KOPT-K1 (cell line): ENCODE data around the gene EVA1A.

ENCODE experiments used
- H3K27ac ChIP-seq: fragments of 200-600 bp; sonication (generic); 2 replicates; pipeline ENCODE4 v1.5.1; 2016; ENCODE audit warnings: antibody characterized with exemption, mild to moderate bottlenecking, low read depth, low read length; ENCODE audit not compliant: poor library complexity, severe bottlenecking
- H3K36me3 ChIP-seq: fragments of 200-600 bp; sonication (generic); 2 replicates; pipeline ENCODE4 v1.5.1; 2017; ENCODE audit warnings: antibody characterized with exemption, mild to moderate bottlenecking, low read length, moderate library complexity; ENCODE audit not compliant: insufficient read depth
- H3K9me3 ChIP-seq: fragments of 200-600 bp; sonication (generic); 2 replicates; pipeline ENCODE4 v1.5.1; 2017; ENCODE audit warnings: antibody characterized with exemption, low read length, mild to moderate bottlenecking; ENCODE audit not compliant: insufficient read depth, poor library complexity, severe bottlenecking

EVA1A gene

DNA sequence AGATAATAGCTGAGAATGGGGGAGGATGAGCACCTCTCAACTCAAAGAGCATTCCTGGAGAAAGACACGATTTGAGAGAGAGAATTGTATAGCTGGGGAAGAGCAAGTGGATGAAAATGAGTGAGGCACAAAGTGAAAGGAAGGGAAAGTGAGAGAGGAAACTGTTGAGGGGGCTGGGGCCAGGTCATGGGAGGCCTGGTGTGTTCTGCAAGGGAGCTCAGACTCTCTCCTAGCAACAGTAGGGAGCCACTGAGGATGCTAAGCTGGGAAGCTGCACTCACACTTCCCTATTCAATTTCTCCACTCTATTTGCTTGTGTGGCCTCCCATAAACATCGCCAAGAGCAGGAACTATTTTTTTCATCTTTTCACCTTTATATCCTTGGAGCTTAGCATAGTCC is 14.8 kb downstream of the EVA1A start:
- Histone ChIP-seq H3K36me3 (no peaks in the 10 kb centered on the region), H3K27ac (no peak overlapping the region)

DNA sequence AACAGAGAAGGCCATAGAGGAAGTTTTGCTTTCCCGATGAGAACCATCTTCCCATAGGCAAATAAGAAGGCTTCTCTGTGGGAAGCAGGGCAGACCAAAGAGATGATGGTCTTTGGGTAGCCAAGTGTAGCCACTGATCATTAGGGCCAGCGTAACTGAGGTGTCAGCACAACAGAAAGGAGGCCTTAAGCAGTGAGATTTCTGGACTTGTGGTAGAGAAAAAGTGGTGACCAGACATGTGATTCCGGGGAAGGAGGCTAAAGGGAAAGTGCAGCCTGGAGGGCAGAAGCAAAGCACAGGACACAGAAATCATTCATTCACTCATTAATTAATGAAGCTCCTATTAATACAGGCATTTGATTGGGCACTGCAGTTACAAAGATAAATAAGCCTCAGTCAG is 15.4 kb downstream of the EVA1A start:
- Histone ChIP-seq H3K36me3 (no peaks in the 10 kb centered on the region), H3K9me3 (no peaks in the 10 kb centered on the region), H3K27ac (no peak overlapping the region)

More for the DNA sequence above, 14.8 kb downstream of the EVA1A start:
- H3K9me3 ChIP-seq = no peaks in the 10 kb centered on the region

DNA sequence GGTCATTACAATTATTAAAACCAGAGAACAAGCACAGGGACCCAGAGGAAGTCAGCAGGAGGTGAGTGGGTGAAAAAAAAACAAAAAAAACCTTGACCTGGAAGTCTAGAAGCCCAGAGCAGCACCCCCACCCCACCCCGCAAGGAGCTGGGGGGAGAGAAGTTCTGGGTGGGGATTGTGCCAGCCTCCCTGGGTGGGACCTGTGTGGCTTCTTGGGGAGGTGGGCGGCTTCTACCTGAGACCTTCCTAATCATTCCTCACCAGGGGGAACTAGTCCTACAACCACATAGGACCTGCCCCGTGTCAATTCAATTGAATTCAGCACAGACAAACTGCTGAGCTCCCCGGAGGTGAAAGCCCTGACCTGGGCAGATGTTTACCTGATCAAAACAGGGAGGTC is 17.3 kb downstream of the EVA1A start:
- Histone ChIP-seq H3K36me3 (no peaks in the 10 kb centered on the region), H3K27ac (no peak overlapping the region), H3K9me3 (no peaks in the 10 kb centered on the region)

GRCh38 chr2:75541430-75541829 is 19.3 kb downstream of the EVA1A start:
- Histone ChIP-seq H3K27ac (no peak overlapping the region), H3K36me3 (no peaks in the 10 kb centered on the region)

DNA sequence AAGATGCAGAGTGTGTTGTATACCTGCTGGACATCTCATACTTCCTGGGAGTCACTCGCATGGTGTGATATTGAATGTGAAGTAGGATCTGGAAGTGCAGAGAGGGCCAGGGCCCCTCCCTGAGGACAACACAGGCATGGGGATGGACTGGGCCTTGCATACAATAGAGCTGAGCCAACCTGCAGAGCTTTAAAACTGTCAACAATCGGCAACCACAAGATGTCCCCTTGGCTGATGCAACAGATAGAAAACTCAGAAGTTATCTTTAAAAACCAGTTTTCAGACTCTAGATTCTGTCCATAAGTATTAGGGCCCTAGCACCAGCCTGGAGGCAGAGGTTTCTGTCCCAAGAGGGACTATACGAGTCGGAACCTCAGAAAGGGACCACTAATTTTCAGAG is 19.7 kb downstream of the EVA1A start:
- Histone ChIP-seq H3K36me3 (no peaks in the 10 kb centered on the region), H3K9me3 (no peaks in the 10 kb centered on the region), H3K27ac (no peak overlapping the region)

More at GRCh38 chr2:75541430-75541829, 19.3 kb downstream of the EVA1A start:
- no peaks in the 10 kb centered on the region for H3K9me3 ChIP-seq

DNA sequence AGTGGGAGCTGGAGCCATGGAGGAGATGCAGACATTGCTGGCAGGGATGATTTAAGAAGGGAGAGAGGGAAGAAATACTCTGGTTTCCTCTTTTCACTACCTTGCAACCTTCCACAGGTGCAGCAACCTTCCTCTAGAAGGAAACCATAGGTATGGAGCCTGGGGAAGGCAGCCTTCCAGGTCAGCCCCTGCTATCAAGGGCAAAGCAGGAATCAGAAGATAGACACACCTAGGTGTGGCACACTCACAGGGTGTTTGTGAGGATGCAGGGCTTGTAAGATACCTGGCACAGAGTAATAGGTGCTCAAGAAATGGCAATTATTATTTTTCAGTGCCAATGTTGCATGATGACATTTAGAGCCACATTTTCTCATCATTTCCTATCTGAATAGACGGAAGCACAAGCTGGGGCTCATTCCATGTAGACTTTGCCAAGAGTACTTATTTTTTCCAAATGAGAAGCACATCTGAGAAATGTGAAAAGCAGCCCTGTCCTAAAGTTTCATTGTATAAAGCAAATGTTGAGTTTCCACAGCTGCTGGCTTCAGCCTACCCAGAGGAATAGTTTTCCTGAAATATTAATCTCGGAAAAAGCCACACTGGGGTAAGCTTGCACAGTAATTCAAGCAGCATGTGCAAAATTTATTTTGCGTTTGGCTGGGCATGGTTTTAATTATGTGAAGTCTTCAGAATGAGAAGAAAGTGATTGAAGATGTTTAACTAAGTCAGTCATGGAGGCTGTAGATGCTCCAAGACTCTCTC is 20.6 kb downstream of the EVA1A start:
- no peaks in the 10 kb centered on the region for H3K9me3 ChIP-seq
- no peak overlapping the region for H3K27ac ChIP-seq
- H3K36me3 ChIP-seq = no peaks in the 10 kb centered on the region

GRCh38 chr2:75538521-75539490 is 21.9 kb downstream of the EVA1A start:
- Histone ChIP-seq H3K36me3 (no peaks in the 10 kb centered on the region), H3K27ac (no peak overlapping the region), H3K9me3 (no peaks in the 10 kb centered on the region)

- Histone ChIP-seq H3K27ac (no peak overlapping the region), H3K36me3 (no peaks in the 10 kb centered on the region), H3K9me3 (no peaks in the 10 kb centered on the region)
These were observed 23.1 kb downstream of the EVA1A start for GRCh38 chr2:75537658-75538057.

- Histone ChIP-seq H3K36me3 (no peaks in the 10 kb centered on the region), H3K27ac (no peak overlapping the region), H3K9me3 (no peaks in the 10 kb centered on the region)
These were observed 27.6 kb downstream of the EVA1A start for GRCh38 chr2:75533135-75533534.

DNA sequence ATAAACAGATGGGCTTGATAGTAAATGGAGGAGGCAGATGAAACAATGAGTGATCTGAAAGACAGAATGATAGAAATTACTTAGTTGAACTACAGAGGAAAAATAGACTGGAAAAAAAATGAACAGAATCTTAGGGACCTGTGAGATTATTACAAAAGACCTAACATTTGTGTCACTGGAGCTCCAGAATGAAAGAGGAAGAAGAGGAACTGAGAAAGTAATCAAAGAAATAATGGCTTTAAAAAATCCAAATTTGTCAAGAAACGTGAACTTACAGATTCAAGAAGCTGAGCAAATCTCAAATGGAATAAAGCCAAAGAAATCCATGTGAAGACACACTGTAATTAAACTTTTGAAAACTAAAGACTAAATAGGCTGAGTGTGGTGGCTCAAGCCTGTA is 28.3 kb downstream of the EVA1A start:
- Histone ChIP-seq H3K36me3 (no peaks in the 10 kb centered on the region), H3K27ac (no peak overlapping the region), H3K9me3 (no peaks in the 10 kb centered on the region)

- no peaks in the 10 kb centered on the region for H3K9me3 ChIP-seq
- no peak overlapping the region for H3K27ac ChIP-seq
- no peaks in the 10 kb centered on the region for H3K36me3 ChIP-seq
These were observed 32.3 kb downstream of the EVA1A start for GRCh38 chr2:75528221-75528977.

GRCh38 chr2:75527676-75528075 is 33.1 kb downstream of the EVA1A start:
- no peaks in the 10 kb centered on the region for H3K36me3 ChIP-seq
- H3K9me3 ChIP-seq = no peaks in the 10 kb centered on the region
- H3K27ac ChIP-seq = no peak overlapping the region

DNA sequence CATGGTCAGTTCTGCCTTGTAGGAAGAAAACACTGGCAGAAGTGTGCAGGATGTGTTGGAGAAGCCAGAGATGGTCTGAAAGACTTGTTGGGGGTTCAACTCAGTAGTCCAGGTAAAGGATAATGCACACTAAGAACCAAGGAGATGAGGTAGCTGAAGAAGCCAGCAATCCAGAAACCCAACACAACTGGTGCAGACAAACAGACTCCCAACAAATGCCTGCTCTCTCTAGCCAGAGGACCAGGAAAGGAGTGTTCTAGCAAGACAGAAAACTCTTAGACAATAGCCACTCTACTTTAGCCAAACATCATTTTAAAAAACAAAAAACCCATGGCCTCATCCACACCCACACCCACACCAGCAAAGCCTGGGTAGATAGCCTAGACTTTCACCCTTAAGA is 33.9 kb downstream of the EVA1A start:
- H3K9me3 ChIP-seq = no peaks in the 10 kb centered on the region
- no peak overlapping the region for H3K27ac ChIP-seq
- no peaks in the 10 kb centered on the region for H3K36me3 ChIP-seq

DNA sequence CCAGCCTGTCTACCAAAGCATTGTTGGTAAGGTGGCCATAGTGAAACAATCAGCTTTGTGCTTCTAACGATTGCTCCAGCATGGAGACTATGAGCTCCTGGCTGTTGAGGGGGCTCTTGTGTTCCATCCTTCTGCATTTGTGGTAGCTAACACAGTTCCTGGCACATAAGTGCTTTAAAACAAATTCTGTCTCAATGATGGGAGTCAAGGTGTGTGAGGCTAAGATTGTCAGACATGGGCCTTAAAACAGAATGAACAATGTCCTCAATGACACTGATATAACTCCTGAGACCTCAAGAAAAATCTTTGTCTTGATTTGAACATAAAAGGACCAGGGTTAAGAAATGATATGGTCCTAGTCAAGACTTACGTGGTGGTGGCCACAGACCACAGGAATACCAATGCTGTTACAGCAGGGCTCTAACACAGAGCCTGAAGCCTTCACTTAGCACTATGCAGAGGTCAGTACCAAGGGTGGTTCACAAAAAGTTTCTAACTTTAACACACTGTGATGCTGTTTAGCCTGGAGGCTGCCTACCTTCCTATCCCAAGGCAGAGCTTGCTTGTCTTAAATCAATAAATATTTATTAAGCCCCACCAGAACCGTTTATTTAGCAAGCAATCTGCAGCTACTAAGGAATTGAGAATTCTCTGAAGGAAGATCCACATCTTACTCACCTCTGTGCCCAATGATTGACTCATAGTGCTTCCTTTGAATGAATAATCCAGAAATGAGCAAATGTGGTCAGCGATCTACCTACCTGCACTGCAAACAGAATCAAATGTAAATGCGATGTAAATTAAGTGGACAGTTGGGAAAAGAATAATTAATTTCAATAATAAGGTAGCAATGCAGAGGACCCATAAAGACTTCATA is 35.1 kb downstream of the EVA1A start:
- Histone ChIP-seq H3K36me3 (no peaks in the 10 kb centered on the region), H3K27ac (no peak overlapping the region), H3K9me3 (no peaks in the 10 kb centered on the region)
